ENCODE data around the gene CCDC106. TPM values are rescaled to one million over a fixed set of nuclear protein-coding genes. Genes with fewer than 3 reads are reported as not detected.
A peak's percentile ranks its signal among the peaks of the same experiment; 100 is the strongest.

Gene CCDC106
- total RNA-seq, 1 experiment from 2014 or later = 8.3 TPM

GRCh38 chr19:55643887-55644176, 4.2 kb upstream of the CCDC106 start:
- no peak for DNase-seq (ENCODE audit: low read depth, low spot score)
- in situ Hi-C loops (cut with HindIII; ENCODE audit: low pct_unique_long_range_greater_than_20kb, low sequenced_read_pairs) = no loop called here

- in situ Hi-C loops (cut with HindIII; ENCODE audit: low pct_unique_long_range_greater_than_20kb, low sequenced_read_pairs) = no loop called here
- DNase-seq (ENCODE audit: low read depth, low spot score) = no peak
These were observed 3.7 kb upstream of the CCDC106 start for GRCh38 chr19:55644191-55644833.

GRCh38 chr19:55644842-55645511, 3.0 kb upstream of the CCDC106 start:
- DNase-seq (ENCODE audit: low read depth, low spot score) = no peak
- in situ Hi-C loops (cut with HindIII; ENCODE audit: low pct_unique_long_range_greater_than_20kb, low sequenced_read_pairs) = no loop called here

- in situ Hi-C loops (cut with HindIII; ENCODE audit: low pct_unique_long_range_greater_than_20kb, low sequenced_read_pairs) = no loop called here
These were observed 2.5 kb upstream of the CCDC106 start for GRCh38 chr19:55645512-55645881.

GRCh38 chr19:55646889-55647731, 902 bp upstream of the CCDC106 start:
- in situ Hi-C loops (cut with HindIII; ENCODE audit: low pct_unique_long_range_greater_than_20kb, low sequenced_read_pairs) = no loop called here
- DNase-seq (ENCODE audit: low read depth, low spot score) = no peak

More at GRCh38 chr19:55645512-55645881, 2.5 kb upstream of the CCDC106 start:
- DNase-seq (ENCODE audit: low read depth, low spot score) = no peak

GRCh38 chr19:55648585-55649267, 714 bp downstream of the CCDC106 start:
- no peak for DNase-seq (ENCODE audit: low read depth, low spot score)
- in situ Hi-C loops (cut with HindIII; ENCODE audit: low pct_unique_long_range_greater_than_20kb, low sequenced_read_pairs) = no loop called here

- DNase-seq (ENCODE audit: low read depth, low spot score) = no peak
- in situ Hi-C loops (cut with HindIII; ENCODE audit: low pct_unique_long_range_greater_than_20kb, low sequenced_read_pairs) = no loop called here
These were observed 1.5 kb downstream of the CCDC106 start for GRCh38 chr19:55649268-55650125.

GRCh38 chr19:55650126-55650557, 2.1 kb downstream of the CCDC106 start:
- no peak for DNase-seq (ENCODE audit: low read depth, low spot score)
- in situ Hi-C loops (cut with HindIII; ENCODE audit: low pct_unique_long_range_greater_than_20kb, low sequenced_read_pairs) = no loop called here

- DNase-seq (ENCODE audit: low read depth, low spot score) = no peak
- in situ Hi-C loops (cut with HindIII; ENCODE audit: low pct_unique_long_range_greater_than_20kb, low sequenced_read_pairs) = no loop called here
These were observed 2.7 kb downstream of the CCDC106 start for GRCh38 chr19:55650602-55651230.

- in situ Hi-C loops (cut with HindIII; ENCODE audit: low pct_unique_long_range_greater_than_20kb, low sequenced_read_pairs) = no loop called here
- DNase-seq (ENCODE audit: low read depth, low spot score) = no peak
These were observed 3.2 kb downstream of the CCDC106 start for GRCh38 chr19:55651236-55651635.

- in situ Hi-C loops (cut with HindIII; ENCODE audit: low pct_unique_long_range_greater_than_20kb, low sequenced_read_pairs) = no loop called here
- DNase-seq (ENCODE audit: low read depth, low spot score) = no peak
These were observed 4.5 kb downstream of the CCDC106 start for GRCh38 chr19:55652311-55653128.

- in situ Hi-C loops (cut with HindIII; ENCODE audit: low pct_unique_long_range_greater_than_20kb, low sequenced_read_pairs) = no loop called here
- peak; percentile 97 for DNase-seq (ENCODE audit: low read depth, low spot score)
These were observed 5.8 kb downstream of the CCDC106 start for GRCh38 chr19:55653651-55654322.

GRCh38 chr19:55654323-55654867, 6.4 kb downstream of the CCDC106 start:
- in situ Hi-C loops (cut with HindIII; ENCODE audit: low pct_unique_long_range_greater_than_20kb, low sequenced_read_pairs) = no loop called here

GRCh38 chr19:55654868-55655647, 7.0 kb downstream of the CCDC106 start, which contains the start of gene U2AF2:
Gene U2AF2, plus strand, starts transcription at chr19:55655035. Its CDS starts 70 bp downstream, at chr19:55655105.
- peak; percentile 88 for DNase-seq (ENCODE audit: low read depth, low spot score)
- in situ Hi-C loops (cut with HindIII; ENCODE audit: low pct_unique_long_range_greater_than_20kb, low sequenced_read_pairs) = no loop called here

More at GRCh38 chr19:55654323-55654867, 6.4 kb downstream of the CCDC106 start:
- peak; percentile 99 for DNase-seq (ENCODE audit: low read depth, low spot score)

GRCh38 chr19:55655648-55656040, 7.6 kb downstream of the CCDC106 start:
- in situ Hi-C loops (cut with HindIII; ENCODE audit: low pct_unique_long_range_greater_than_20kb, low sequenced_read_pairs) = no loop called here
- DNase-seq (ENCODE audit: low read depth, low spot score) = no peak
